HG02943 (cell line): ENCODE measurements around the gene USP10.

Source experiments
- ATAC-seq: cut with Tn5 transposase; IDR thresholded peaks from one replicate; pipeline ENCODE4 v1.9.1; 2021; ENCODE audit warnings: mild to moderate bottlenecking, low read depth, moderate library complexity; ENCODE audit not compliant: unreplicated experiment

Gene USP10, protein sequence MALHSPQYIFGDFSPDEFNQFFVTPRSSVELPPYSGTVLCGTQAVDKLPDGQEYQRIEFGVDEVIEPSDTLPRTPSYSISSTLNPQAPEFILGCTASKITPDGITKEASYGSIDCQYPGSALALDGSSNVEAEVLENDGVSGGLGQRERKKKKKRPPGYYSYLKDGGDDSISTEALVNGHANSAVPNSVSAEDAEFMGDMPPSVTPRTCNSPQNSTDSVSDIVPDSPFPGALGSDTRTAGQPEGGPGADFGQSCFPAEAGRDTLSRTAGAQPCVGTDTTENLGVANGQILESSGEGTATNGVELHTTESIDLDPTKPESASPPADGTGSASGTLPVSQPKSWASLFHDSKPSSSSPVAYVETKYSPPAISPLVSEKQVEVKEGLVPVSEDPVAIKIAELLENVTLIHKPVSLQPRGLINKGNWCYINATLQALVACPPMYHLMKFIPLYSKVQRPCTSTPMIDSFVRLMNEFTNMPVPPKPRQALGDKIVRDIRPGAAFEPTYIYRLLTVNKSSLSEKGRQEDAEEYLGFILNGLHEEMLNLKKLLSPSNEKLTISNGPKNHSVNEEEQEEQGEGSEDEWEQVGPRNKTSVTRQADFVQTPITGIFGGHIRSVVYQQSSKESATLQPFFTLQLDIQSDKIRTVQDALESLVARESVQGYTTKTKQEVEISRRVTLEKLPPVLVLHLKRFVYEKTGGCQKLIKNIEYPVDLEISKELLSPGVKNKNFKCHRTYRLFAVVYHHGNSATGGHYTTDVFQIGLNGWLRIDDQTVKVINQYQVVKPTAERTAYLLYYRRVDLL

DNA sequence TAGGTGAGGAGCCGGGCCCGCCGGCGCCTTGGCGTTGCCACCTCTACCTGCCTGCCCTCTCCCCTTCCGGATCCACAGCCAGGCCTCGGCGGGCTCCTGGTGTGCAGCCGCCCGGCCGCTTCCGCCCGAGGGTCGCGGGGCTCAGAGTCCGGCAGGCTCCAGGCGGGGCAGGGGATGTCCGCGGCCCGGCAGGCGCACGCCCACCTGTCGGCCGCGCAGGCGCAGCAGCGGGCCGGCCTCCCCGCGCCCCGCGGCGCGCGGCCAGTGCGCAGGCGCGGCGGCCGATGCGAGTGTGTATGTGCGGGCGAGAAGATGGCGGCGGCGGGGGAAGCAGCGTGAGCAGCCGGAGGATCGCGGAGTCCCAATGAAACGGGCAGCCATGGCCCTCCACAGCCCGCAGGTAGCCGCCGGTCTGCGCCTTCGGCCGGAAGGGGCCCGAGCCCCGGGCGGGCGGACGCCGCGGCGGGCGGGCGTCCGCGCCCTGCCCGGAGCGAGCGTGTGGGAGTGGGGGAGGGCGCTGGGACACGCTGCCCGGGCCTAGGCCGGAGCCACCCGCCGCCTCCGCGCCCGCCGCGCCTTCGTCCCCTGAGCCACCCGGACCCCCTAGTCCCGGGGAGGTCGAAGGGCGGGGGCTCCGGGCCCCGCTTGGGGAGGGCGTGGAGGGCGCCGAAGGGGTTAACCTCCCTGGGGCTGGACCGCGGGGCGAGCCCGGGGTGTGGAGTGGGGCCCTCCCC lies at the start of gene USP10:
TSS of gene USP10 (plus strand) at position 289 of the 734 bp plus-strand sequence. CDS start at position 380, 91 bp downstream.
- ATAC-seq, result peak; percentile 59

DNA sequence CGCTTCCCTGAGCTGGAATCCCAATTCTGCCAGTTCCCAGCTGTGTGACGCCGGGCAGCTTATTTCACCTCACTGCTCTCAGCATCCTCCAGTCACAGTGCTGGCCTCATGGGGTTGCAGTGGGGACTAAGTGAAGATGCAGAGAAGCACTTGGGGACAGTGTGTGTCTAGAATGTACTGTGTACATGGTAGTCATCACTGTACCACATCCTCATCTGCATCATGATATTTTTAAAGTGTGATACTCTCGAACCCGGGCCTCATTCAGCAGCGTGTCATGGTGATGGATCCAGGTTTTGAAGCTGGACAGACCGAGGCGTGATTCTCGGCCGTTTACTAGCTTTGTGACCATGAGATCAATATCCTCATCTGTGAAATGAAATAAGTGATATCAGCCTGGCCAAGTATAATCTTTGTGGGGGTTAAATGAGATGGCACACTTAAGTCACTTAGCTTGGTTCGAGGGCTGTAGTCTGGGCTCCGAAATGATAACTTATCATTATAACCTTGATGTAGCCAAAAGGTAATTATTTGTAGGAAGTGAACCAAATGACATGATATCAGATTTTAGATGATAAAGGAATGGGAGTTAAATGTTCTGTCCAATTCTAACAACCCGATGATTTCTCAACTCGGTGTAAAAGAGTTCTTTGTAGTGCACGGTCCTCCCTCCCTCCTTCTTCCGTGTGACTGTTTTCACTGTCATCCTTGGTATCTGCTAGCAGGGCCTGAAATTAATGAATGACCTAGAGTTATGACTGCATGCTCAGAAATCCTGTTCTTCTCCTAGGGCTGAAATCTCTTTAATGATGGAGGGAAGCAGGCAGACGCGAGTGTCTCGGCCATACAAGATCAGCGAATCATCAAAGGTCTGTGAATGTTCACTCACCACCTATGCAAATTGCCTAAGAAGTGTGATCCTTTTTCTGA lies 49.5 kb upstream of the USP10 start:
- ATAC-seq, result no peak

DNA sequence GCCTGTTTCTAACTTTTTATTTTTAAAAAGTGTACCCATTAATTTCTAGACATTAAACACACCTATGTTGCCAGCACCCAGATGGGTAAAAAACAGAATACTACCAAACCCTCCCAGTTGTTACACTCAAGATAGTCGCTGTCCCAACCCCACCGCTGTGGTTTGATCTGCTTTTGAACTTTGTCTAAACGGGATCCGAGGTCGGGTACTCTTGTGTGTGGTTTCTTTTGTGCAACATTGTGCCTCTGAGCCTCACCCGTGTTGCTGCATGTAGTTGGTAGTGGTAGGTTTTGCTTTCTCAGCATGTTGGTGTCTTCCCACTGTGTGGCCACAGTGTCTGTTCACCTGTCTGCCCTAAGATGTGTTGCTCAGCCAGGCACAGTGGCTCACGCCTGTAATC lies 47.2 kb upstream of the USP10 start:
- no peak for ATAC-seq

DNA sequence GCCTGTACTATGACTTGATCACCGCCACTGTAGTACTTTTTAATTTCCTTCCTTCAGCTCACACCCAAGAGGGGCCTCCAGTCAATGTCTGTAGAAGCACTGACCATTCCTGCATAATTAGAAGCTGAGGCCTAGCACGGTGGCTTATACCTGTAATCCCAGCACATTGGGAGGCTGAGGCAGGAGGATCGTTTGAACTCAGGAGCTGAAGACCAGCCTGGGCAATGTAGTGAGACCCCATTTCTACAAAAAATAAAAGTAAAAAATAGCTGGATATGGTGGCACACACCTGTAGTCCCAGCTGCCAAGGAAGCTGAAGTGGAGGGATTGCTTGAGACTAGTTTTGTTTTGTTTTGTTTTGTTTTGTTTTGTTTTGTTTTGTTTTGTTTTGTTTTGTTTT lies 45.6 kb upstream of the USP10 start:
- ATAC-seq, result no peak

DNA sequence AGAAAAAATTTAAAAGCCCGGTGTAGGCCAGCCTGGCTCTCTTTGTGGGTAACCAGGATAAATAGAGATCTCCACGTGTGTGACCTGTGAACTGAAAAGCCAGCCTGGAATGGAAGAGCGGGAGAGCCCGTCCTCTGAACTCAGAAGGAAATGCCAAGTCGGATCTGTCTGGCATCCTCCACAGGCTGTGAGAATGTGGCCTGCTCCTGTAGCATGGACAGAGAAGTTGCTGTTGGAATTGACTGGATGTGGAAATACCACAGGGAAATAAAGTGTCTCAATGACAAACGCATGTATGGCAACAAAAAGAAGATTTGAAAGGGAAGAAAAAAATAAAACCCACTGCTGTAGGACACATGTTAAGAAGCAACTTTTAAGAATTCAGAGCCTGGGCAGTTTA lies 44.8 kb upstream of the USP10 start:
- no peak for ATAC-seq

DNA sequence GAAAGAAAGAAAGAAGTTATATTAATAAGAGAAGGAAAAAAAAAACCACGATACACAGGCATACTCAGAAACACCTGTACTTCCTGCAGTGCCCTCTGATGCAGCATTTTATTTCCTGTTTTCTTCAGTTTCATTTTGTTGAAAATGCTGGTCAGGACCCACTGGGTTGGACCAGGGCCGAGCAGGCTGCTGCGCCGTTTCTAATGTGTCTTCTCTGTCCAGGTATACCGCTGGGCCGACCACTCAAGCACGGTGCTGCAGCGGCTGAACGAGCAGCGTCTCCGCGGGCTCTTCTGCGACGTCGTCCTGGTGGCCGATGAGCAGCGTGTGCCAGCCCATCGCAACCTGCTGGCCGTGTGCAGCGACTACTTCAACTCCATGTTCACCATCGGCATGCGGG lies 43.2 kb upstream of the USP10 start:
- ATAC-seq, result no peak

DNA sequence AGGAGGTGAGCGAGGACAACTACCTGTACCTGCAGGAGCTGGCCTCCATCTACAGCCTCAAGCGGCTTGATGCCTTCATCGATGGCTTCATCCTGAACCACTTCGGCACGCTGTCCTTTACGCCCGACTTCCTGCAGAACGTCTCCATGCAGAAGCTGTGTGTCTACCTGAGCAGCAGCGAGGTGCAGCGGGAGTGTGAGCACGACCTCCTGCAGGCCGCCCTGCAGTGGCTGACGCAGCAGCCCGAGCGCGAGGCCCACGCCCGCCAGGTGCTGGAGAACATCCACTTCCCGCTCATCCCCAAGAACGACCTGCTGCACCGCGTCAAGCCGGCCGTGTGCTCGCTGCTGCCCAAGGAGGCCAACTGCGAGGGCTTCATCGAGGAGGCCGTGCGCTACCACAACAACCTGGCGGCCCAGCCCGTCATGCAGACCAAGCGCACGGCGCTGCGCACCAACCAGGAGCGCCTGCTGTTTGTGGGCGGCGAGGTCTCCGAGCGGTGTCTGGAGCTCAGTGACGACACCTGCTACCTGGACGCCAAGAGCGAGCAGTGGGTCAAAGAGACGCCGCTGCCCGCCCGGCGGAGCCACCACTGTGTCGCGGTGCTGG lies 42.5 kb upstream of the USP10 start:
- no peak for ATAC-seq

DNA sequence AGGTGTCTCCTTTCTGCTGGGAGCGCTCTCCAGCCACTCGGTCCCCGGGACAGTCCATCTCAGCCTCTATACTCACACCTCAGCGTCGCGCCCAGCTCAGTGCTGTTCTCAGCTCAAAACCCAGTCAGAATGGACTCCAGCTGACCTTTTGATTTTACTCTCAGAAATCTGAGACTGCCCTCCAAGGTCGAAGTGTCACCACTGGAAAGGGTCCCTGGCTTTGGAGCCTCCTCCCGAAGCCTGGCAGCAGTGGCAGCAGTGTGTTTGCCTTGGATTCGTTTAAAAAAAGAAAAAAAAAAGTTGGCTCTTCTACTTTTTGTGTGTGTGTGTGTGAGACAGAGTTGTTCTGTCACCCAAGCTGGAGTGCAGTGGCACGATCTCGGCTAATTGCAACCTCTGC lies 41.1 kb upstream of the USP10 start:
- no peak for ATAC-seq

DNA sequence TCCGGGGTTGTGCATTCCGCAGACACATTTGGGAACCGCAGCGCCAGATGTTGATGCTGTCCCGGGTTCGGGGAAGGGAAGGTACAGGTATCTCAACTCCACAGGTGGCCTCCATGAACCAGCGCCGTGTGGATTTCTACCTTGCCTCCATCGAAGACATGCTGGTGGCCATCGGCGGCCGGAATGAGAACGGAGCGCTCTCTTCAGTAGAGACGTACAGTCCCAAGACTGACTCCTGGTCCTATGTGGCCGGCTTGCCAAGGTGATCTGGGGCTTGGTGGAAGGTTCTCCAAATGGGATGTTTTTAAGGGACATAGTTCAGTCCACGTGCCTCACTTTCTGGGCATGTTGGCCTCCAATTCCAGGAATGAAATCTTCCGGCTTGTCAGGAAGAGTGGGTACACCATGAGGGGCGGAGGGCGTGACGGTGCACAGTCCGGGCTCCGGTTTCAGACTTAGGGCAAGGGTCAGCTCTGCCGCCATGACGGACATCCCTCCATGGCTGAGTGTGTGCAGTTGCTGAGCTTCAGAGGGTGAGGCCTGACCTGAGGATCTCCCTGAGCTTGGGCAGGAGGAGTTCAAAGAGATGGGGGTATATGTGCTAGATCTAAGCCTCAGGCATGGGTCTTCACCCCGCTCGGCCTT lies 40.0 kb upstream of the USP10 start:
- ATAC-seq, result no peak

DNA sequence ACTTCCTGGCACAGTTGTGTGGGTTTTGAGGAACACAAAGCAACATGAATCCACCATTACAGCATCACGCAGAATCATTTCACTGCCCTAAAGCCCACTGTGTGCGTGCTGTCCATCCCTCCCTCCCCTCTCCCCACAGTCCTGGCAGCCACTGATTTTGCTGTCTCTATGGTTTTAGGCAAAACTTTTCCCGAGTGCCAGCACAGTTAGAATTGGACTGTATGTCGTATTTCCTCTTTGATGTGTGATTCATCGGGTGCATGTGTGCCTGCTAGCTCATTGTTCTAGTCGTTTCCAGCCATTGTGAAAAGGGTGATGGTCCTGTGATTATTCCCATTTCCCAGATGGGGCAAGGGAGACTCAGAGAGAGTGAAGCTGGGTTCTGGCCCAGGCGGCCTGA lies 38.8 kb upstream of the USP10 start:
- no peak for ATAC-seq

DNA sequence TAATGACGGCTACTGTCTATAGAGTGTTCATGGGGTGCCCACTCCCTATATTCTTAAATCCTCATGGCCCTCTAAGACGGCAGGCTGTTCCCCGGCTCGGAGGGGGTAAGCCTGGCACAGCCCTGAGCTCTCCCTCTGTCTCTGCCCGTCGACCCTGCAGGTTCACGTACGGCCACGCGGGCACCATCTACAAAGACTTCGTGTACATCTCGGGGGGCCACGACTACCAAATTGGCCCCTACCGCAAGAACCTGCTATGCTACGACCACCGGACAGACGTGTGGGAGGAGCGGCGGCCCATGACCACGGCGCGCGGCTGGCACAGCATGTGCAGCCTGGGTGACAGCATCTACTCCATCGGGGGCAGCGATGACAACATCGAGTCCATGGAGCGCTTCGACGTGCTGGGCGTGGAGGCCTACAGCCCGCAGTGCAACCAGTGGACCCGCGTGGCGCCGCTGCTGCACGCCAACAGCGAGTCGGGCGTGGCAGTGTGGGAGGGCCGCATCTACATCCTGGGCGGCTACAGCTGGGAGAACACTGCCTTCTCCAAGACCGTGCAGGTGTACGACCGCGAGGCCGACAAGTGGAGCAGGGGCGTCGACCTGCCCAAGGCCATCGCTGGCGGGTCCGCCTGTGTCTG lies 38.3 kb upstream of the USP10 start:
- ATAC-seq, result no peak

DNA sequence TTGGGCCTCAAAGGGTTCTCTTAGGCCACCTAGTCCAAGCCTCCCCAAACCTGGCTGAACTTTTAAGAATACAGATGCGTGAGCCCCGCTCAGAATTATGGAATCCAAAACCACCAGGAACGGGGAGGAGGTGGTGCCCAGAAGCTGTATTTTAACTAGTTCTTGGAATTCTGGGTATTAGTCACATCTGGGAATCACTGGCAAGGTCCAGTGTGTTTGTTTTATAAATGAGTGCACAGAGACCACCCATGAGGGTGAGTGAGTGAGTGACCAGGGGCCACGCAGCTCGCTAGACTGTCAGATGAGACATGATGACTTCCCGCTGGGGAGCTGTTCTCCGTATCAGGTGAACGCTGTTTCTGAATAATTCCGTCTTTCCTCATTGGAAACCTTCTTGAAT lies 37.3 kb upstream of the USP10 start:
- ATAC-seq, result no peak

DNA sequence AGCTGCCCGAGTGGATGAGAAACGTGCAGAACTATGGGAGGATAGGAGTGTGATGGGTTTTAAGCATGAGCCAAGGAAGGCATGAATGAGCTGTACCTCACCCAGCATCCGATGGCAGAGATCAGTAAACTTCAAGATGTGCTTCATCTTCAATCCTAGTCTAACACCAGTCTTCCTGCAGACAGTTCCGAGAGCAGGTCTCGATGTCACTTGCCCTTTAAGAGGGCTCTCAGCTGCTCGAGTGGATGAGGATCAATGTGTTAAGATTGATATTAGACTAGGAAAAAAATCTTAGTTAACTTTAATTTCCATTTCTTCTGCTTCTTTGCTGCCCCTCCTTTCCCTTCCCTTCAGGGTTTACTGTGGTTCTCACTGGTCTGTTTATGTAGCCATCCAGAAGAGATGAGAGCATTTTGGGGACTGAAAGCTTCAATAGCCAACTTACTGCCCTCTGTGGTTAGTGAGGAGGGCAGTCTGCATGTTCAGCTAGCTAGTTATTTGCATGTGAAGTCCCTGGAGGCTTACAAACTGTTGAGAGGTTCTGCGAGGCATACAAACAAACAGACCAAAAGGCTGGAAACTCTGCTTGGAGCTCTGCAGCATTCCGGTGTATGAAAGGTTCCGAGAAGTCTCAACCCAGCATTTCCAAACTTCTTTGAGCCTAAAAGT lies 36.2 kb upstream of the USP10 start:
- peak; percentile 85 for ATAC-seq

DNA sequence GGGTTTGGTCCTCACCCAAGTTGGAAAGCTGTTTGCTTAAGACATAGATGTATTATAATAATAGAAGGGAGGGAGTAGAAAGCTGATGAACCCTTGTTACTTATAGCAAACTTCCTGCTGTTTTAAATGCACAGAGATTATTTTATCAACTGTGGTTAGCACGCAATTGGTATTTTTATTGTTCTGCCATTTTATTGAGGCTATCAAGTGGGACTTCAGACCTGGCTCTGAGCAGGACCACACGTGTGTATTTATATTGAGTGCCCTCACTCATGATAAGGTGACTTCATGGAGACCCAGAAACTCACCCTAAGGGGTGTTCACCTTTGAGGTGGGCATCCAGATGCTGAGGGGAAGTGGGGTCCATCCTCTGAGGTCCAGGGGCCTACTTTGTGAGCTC lies 34.4 kb upstream of the USP10 start:
- ATAC-seq, result no peak

DNA sequence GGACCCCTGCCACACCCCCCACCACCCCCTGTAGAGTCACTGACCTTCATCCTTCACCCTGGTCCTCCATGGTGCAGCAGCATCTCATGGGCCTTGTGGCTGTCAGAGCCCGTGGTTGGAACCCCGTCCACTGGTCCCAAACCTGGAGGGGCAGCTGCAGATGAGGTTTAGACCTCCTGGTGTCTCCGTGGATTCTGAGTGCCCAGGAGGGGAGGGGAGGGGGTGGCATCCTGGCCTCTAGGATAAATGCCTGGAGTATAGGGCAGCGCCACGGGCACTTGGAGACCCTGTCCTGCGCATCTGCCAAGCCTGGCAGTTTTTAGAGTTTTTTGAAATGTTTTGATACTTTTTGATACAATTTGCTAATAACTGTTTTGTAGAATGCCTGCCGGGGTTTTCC lies 34.0 kb upstream of the USP10 start:
- ATAC-seq, result no peak

DNA sequence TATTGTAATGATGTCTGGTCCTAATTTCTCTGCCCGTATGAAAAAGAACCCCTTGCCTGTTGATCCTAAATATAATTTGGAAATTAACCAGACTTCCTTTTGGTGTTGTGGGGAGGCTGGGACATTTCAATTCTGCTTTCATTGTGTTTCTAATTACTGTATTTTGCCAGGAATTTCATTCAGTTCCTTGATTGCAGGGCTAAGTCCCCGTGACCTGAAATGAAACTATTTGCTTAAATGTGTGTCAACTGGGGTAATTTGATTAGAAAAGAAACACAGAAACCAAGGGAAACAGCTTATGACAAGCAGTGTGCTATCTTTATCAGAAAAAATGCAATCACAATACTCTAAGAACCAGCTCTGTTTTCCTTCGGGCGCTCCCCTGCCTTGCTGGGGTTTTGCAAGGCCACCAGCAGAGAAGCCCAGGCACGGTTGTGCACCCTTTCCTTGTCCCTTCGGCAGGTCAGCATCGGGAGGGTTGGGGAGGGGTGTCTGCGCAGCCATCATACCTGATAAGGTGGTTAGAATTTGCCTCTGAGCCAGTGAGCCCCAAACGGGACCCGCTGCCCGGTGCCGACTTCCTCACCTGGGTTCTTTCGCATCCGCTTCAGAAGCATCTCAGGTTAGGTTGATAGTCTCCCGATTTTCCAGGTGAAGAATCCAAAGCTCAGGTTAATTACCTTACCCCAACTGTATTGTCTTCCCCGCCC lies 32.0 kb upstream of the USP10 start:
- no peak for ATAC-seq

DNA sequence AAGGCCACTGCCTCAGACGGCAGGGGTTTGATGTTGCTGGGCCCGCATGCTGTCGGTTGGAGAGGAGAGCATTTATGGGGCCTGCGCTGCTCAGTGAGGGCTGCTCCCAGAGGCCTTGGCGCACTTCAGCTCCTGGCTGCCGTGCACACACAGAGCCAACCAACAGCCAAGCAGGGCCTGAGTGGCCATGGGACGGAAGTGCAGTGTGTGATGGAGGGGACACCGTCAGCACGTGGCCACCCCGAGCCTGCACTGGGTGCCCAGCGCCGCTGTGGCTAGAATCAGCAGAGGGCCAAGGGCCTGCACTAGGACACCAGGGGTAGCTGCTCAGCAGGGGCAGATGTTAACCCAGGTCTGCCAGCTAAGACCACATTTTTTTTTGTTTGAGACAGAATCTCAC lies 29.7 kb upstream of the USP10 start:
- ATAC-seq, result no peak
